Esophagus squamous epithelium (tissue), 4 donors: ENCODE data around the gene SLFNL1.

Experiments
- CTCF ChIP-seq, 6 experiments: fragments of 450-650 bp in 4 of 6; fragments of 200-600 bp in 2 of 6; sonication (generic) in 2 of 6; IDR thresholded peaks; one replicate each; pipeline ENCODE4 v1.5.1; 2016 to 2019; ENCODE audit warnings: antibody characterized with exemption in 6 of 6, mild to moderate bottlenecking in 4 of 6, moderate library complexity in 4 of 6
- POLR2A ChIP-seq, 4 donors: fragments of 450-650 bp; IDR thresholded peaks; one replicate each; pipeline ENCODE4 v1.6.1; 2017; ENCODE audit warnings: antibody characterized with exemption in 4 of 4, mild to moderate bottlenecking in 4 of 4, moderate library complexity in 3 of 4

DNA sequence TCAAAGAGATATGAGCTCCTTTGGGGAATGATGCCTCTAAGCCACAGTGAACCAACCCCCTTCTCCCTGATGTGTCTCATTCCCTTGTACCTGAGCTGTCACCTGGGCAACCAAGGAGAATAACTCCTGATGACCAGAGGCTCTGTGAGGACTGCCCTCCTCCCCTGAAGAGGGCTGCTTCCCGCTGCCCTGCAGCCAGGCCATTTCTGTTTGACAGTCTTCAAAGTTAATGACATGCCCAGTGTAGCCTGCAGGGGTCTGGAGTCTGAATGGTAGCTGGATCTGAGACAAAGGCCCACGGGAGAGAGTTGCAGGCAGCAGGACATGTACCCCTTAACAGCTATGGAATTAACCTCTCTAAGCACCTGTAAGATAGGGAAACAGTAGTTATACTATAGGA is 3.4 kb upstream of the SLFNL1 start:
- TF ChIP-seq CTCF (IDR thresholded peaks at IDR 0.05) (no peak), POLR2A (IDR thresholded peaks at IDR 0.05) (no peak)
